Calu3 (cell line): ENCODE results near the gene CATSPERB. TPM values are rescaled to one million over a fixed set of nuclear protein-coding genes. Genes with fewer than 3 reads are reported as not detected.
"Not testable (repeated sequence)": the region's sequence is repeated elsewhere in the genome, so short reads cannot be mapped to it uniquely, and the experiment has no call there.

Experiments used
- BruUV-seq: library from RNA; stranded (reverse); fragments of 400-500 nt; replicated peaks from 2 replicates; lab custom pipeline; 2021; lab: Mats Ljungman, UMichigan
- CTCF ChIA-PET: fragments of 300-600 bp; sonication (Branson Sonifier 250); formaldehyde crosslinking; loops from one replicate; lab custom pipeline; 2022; ENCODE audit warnings: antibody characterized with exemption; lab: Charles Lee
- DNase-seq: peaks from one replicate; pipeline ENCODE4 v3.0.0; 2022
- H3K27ac Mint-ChIP-seq: one replicate; pipeline ENCODE4 v1.8.0; 2022; ENCODE audit warnings: mixed read lengths; ENCODE audit not compliant: unreplicated experiment
- H3K27me3 Mint-ChIP-seq: one replicate; pipeline ENCODE4 v1.8.0; 2022; ENCODE audit warnings: mixed read lengths; ENCODE audit not compliant: unreplicated experiment
- H3K36me3 Mint-ChIP-seq: one replicate; pipeline ENCODE4 v1.8.0; 2022; ENCODE audit warnings: mild to moderate bottlenecking, moderate library complexity, mixed read lengths; ENCODE audit not compliant: insufficient read depth, unreplicated experiment
- H3K4me1 Mint-ChIP-seq: one replicate; pipeline ENCODE4 v1.8.0; 2022; ENCODE audit warnings: mild to moderate bottlenecking, low read depth, mixed read lengths; ENCODE audit not compliant: unreplicated experiment
- H3K4me3 Mint-ChIP-seq: one replicate; pipeline ENCODE4 v1.8.0; 2022; ENCODE audit warnings: mild to moderate bottlenecking, low read depth, moderate library complexity, mixed read lengths; ENCODE audit not compliant: unreplicated experiment
- H3K9me3 Mint-ChIP-seq: one replicate; pipeline ENCODE4 v1.8.0; 2022; ENCODE audit warnings: low read depth, mixed read lengths; ENCODE audit not compliant: unreplicated experiment
- intact Hi-C: fragments of 100-400 bp; cut with micrococcal nuclease; formaldehyde crosslinking; loops from one replicate; pipeline ENCODE4 v1.10.0; 2022; ENCODE audit not compliant: unreplicated experiment
- total RNA-seq: library from RNA; stranded (reverse); gene quantifications from 2 replicates; pipeline ENCODE4 v1.2.3, GENCODE V29; 2022
- TF ChIP-seq, protein P1 (sequence below): fragments of 200-600 bp; IDR thresholded peaks from one replicate; pipeline ENCODE4 v1.8.0; 2022; ENCODE audit warnings: antibody characterized with exemption; ENCODE audit not compliant: unreplicated experiment

CATSPERB gene
- total RNA-seq, 1 experiment from 2014 or later = 10.2 TPM

DNA sequence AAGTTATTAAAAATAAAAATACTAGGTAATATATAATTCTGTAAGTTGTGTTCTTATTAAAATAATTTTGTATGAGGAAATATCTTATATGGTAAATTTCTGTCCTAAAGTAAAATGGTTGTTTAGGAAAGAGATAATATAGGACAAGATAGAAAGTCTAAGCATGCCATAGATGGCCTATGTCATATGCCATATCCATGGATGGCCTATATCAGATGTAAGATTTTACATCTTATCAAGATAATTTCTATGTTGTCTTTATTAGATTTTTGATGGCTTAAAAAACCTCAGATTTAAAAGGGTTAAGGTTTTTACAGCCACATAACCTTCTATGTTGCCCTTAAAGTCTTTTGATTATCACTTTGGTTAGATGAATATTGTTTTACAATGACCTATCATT, 52.6 kb downstream of the CATSPERB start:
- no peaks in the 10 kb centered on the region for H3K4me1 Mint-ChIP-seq
- intact Hi-C loops = no loop called here
- H3K27me3 Mint-ChIP-seq = no peaks in the 10 kb centered on the region
- no peak overlapping the region for H3K27ac Mint-ChIP-seq
- CTCF ChIA-PET = no interaction called here
- no peaks in the 10 kb centered on the region for H3K36me3 Mint-ChIP-seq
- H3K4me3 Mint-ChIP-seq = no peak overlapping the region
- H3K9me3 Mint-ChIP-seq = no peaks in the 10 kb centered on the region
- no peak for DNase-seq
- TF ChIP-seq, protein P1, sequence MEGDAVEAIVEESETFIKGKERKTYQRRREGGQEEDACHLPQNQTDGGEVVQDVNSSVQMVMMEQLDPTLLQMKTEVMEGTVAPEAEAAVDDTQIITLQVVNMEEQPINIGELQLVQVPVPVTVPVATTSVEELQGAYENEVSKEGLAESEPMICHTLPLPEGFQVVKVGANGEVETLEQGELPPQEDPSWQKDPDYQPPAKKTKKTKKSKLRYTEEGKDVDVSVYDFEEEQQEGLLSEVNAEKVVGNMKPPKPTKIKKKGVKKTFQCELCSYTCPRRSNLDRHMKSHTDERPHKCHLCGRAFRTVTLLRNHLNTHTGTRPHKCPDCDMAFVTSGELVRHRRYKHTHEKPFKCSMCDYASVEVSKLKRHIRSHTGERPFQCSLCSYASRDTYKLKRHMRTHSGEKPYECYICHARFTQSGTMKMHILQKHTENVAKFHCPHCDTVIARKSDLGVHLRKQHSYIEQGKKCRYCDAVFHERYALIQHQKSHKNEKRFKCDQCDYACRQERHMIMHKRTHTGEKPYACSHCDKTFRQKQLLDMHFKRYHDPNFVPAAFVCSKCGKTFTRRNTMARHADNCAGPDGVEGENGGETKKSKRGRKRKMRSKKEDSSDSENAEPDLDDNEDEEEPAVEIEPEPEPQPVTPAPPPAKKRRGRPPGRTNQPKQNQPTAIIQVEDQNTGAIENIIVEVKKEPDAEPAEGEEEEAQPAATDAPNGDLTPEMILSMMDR = no peak
- no TSS peak for BruUV-seq

DNA sequence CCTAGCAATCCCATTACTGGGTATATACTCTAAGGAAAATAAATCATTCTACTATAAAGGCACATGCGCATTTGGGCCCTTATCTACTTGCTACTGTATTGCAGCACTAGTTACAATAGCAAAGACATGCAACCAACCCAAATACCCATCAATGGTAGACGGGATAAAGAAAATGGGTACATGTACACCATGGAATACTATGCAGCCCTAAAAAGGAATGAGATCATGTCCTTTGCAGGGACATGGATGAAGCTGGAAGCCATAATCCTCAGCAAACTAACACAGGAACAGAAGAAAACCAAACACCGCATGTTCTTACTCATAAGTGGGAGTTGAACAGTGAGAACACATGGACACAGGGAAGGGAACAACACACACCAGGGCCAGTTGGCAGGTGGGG, 54.2 kb downstream of the CATSPERB start:
- H3K4me1 Mint-ChIP-seq, H3K36me3 Mint-ChIP-seq, H3K9me3 Mint-ChIP-seq, H3K27ac Mint-ChIP-seq, CTCF ChIA-PET, H3K4me3 Mint-ChIP-seq, BruUV-seq, H3K27me3 Mint-ChIP-seq, intact Hi-C loops, DNase-seq: not testable (repeated sequence)

DNA sequence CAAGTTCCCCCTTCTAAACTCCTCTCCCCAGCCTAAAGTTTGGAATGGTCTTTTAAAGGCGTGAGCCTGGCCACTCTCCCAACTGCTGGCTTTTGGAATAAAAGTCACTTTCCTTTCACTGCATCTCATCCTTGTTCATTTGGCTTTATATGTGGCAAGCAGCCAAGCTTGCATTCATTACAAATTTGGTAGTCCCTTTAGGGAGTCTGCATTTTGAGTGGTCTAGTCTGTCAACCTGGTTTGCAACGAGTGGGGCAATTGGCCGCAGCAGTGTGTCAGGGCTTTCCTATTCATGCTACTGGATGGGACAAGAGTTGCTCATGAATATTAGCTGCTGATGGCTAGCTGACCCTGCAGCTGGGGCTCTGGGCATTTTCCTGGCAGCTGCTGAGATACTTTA, 57.0 kb downstream of the CATSPERB start:
- no peaks in the 10 kb centered on the region for H3K36me3 Mint-ChIP-seq
- BruUV-seq = no TSS peak
- H3K9me3 Mint-ChIP-seq = no peaks in the 10 kb centered on the region
- CTCF ChIA-PET = no interaction called here
- H3K4me3 Mint-ChIP-seq = no peak overlapping the region
- H3K27ac Mint-ChIP-seq = no peak overlapping the region
- TF ChIP-seq, protein P1 = no peak
- H3K4me1 Mint-ChIP-seq = no peaks in the 10 kb centered on the region
- no peaks in the 10 kb centered on the region for H3K27me3 Mint-ChIP-seq
- DNase-seq = no peak
- intact Hi-C loops = no loop called here

DNA sequence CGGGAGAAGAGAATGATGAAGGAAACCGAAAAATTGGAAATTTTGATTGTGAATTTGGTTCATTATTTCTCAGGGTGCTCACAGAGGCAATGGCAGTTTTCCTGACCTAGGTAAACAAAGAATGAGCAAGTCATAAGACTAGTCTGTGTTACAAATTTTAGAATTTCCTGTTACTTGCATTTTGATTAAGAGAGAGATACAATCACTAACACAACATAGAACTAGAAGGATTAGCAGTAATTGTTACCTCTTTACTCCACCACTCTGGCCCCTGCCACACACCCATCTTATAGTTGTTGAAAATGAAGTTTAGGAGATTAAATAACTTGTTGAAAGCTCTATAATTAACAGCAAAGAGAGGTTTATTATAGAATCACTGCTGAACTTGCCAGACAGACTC, 62.0 kb downstream of the CATSPERB start:
- TF ChIP-seq, protein P1 = no peak
- Mint-ChIP-seq H3K27me3 (no peaks in the 10 kb centered on the region), H3K27ac (no peak overlapping the region), H3K36me3 (no peaks in the 10 kb centered on the region), H3K4me3 (no peak overlapping the region), H3K4me1 (no peaks in the 10 kb centered on the region), H3K9me3 (peaks cover 4% of the 10 kb centered on the region)
- intact Hi-C loops = no loop called here
- DNase-seq = no peak
- CTCF ChIA-PET = interaction anchor here (1.4 kb wide), 1 partner anchor 10 kb away, joined by 3 read pairs; no protein-coding TSS in a partner anchor
- no TSS peak for BruUV-seq

DNA sequence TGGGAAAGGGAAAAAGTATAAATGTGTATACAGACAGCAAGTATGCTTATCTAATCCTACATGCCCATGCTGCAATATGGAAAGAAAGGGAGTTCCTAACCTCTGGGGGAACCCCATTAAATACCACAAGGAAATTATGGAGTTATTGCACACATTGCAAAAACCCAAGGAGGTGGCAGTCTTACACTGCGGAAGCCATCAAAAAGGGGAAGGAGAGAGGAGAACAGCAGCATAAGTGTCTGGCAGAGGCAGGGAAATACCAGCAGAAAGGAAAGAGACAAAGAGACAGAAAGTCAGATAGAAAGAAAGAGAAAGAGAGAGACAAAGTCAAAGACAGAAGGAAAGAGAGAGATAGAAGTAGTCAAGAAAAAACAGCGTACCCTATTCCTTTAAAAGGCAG, 64.8 kb downstream of the CATSPERB start:
- H3K27ac Mint-ChIP-seq, intact Hi-C loops, H3K4me3 Mint-ChIP-seq, H3K9me3 Mint-ChIP-seq, H3K4me1 Mint-ChIP-seq, DNase-seq, H3K36me3 Mint-ChIP-seq, H3K27me3 Mint-ChIP-seq, BruUV-seq, CTCF ChIA-PET: not testable (repeated sequence)
